HCEC 1CT (cell line): ENCODE data around the gene CNN3.

ENCODE experiments used
- DNase-seq: peaks from one replicate; pipeline ENCODE4 v3.0.0-alpha.2; 2017

Gene CNN3

DNA sequence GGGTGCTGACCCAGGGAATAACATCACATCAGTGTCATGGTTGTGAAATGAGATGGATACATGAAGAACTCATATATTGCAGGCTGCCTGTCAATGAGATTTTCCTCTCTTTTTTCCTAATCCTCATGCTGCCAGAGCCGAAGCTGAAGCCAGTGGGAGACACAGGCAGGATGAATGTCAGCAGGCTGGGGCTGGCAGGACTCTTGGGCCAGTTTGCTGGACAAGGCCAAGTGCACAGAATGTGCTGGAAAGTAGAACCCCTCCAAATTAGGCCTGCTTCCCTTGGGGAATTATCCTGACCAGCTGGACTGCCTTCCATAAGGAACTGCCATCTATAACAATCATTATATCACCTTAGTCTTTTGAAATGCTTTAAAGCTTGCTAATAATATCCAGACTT, 75.3 kb downstream of the CNN3 start:
- no peak for DNase-seq
